NCI-H1694 treated with DMSO at 0.1 percent for 48 hours (cell line): Measurements from ENCODE around the gene COL16A1.

Experiments used
- DNase-seq: peaks from one replicate; lab custom pipeline; 2025; lab: John Stamatoyannopoulos, UW

COL16A1 gene

DNA sequence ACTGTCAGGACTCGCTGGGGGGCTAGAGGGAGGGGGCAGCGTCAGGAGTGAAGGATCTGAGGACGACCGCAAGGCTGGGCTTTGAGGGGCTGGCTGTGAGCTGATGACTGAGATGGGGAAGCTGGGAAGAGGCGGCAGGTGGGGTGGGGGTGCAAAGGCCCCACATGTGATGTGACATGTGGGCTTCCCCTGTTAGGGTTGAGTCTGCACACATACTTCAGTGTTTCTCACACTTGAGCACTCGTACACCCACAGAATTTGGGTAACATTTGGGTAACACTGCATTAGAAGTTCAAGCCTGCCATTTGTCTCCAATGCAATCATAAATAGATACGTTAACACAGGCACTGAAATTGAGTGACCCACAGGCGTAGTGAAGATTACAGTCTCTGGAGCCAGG lies 16.2 kb downstream of the COL16A1 start:
- DNase-seq = no peak

DNA sequence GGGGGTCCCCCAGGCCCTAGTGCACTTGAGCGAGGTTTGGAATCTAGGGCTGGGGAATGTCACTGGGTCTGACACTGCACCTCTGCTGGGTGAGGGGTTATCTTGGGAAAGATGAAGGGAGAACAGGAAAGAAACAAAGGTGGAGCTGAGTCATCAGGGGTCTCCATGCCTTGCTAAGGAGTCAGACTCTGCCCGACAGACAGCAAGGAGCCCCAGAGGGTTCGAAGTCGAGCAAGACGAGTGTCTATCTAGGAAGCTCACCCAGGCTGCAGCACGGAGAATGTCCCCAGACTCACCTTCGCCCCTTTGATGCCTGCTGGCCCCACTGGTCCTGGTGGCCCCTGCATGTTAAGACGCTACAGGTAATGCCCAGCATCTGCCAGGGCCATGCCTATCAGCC lies 18.0 kb downstream of the COL16A1 start:
- DNase-seq = no peak

DNA sequence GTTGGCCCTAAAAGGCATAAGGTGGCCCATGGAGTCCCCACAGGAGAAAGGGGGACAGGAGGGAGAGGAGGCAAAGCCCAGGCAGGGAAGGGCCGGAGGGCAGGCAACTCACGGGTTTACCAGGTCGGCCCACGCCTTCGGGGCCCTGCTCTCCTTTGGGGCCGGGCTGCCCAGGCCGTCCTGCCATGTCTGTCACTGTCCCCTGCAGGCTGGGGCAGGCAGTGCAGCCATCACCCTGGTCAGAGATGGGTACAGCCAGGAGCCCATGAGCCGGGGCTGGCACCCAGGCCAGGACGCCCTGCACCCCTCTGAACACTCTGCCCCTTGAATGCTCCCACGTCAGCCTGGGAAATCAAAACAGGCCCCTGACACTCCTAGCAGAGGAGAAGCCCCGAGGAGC lies 19.8 kb downstream of the COL16A1 start:
- DNase-seq = no peak

DNA sequence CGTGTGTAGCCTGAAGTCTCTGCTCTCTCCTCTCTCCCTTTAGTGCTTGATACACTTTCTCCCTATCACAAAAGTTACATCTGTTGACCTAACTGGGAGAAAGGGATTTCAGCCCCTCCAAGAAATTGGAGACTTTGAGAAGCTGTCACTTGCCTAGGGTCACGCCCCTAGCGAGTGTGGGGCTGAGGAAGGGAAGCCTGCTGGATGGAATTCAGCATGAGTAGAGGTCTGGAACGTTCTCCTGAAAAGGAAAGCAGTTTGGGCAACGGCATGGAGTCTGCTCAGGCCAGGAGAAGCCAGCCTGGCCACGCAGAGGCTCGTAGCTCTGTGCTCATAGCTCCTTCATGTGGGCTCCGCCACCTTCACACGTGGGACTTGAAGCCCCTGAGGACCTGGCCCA lies 22.4 kb downstream of the COL16A1 start:
- DNase-seq = no peak

DNA sequence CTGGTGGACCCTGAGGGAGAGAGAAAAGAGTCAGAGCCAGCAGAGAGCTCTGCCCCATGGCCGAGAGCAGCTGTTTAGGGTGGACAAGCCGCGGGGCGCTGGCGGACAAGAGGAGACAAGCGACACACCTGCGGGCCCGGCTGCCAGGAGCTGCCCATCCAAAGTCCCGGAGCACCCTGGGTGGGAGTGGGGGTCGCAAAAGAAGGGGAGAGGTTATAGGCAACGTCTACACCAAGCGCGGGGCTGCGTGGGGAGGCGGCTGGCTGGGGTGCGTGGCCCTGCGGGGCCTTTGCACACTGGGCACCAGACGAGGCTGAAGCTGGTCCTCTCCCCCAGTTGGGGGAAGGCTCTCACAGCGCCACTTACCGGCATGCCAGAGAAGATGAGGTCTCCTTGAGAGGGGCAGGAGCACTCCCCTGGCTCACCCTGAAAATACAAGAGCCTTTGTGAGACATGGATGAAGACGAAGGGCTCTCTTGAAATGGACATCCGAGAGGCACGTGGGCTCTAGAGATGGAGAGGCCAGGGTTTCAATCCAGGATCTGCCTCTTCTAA lies 24.1 kb downstream of the COL16A1 start:
- no peak for DNase-seq

DNA sequence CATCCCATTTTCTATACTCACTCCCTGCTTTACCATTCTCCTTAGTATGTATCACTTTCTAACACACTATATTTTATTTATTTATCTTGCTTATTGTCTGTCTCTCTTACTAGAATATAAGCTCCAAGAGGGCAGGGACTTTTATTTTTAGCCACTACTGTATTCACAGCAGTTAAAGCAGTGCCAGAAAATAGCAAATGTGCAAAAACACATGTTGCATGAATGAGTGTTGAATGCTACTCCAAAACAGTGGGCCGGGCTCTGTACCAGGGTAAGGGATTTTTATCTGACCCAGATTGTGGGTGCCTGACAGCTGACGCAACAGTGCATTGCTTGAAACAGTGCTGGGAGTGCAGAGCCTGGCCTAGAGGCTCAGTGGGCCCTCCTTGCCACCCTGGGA lies 24.7 kb downstream of the COL16A1 start:
- DNase-seq = no peak

DNA sequence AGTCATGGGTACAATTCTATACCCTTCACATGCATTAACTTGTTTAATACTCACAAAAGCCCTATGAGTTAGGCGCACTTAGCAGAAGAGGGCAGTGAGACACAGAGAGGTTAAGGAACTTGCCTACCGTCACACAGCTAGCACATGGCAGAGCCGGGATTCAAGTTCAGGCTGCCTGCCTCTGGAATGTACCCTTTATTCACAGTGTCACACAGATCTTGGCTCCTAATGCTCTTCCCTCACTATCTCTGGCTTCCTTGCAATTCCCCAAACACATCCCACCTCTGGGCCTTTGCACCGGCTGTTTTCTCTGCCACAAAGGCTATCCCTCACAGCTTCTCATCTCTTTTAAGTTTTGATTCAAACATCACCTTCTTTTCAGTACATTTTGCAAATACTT lies 25.1 kb downstream of the COL16A1 start:
- DNase-seq = no peak

DNA sequence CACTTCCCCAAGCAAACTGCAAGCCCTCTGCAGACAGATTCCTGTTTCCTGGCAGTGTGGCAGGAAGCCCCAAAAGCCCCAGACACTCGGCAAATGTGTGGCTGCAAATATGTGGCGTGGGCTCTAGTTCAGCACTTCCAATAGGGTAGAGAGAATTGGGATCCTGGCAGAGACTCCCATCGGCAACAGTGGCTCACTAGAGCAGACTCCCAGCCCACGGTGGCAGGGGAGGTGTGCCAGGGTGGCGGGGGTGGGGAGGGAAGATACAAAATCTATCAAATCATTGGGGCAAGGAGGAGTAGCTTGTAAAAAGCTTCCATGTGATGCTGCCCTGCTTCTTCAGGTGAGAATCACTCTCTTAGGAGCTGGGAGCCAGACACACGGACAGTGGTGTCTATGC lies 25.9 kb downstream of the COL16A1 start:
- no peak for DNase-seq

DNA sequence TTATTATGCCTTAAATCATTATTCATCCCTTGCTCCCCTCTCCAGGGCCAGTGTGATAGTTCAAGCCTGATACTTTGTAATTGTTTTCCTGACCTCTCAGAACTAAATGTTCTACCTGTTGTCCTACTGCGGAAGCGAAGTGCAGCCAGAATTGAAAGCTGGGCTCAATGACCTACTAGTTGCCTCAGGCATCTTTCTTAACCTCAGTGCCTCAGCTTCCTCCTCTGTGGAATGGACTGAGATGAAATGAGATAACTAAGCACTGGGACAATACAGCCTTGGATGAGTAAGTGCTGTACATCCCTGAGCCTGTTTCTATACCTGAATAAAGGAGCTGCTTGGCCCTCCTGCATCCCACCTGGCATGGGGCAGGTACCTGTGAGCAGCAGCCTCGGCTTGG lies 26.4 kb downstream of the COL16A1 start:
- no peak for DNase-seq

DNA sequence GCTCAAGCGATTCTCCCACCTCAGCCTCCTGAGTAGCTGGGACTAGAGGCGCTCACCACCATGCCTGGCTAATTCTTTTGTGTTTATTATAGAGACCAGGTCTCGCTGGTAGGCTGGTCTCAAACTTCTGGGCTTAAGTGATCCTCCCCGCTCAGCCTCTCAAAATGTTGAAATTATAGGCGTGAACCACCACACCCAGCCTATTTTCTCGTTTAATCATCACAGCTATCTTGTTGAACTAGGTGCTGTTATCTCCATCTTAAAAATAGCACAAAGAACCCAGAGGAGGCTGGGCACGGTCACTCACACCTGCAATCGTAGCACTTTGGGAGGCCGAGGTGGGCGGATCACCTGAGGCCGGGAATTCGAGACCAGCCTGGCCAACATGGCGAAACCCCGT lies 28.1 kb downstream of the COL16A1 start:
- no peak for DNase-seq

DNA sequence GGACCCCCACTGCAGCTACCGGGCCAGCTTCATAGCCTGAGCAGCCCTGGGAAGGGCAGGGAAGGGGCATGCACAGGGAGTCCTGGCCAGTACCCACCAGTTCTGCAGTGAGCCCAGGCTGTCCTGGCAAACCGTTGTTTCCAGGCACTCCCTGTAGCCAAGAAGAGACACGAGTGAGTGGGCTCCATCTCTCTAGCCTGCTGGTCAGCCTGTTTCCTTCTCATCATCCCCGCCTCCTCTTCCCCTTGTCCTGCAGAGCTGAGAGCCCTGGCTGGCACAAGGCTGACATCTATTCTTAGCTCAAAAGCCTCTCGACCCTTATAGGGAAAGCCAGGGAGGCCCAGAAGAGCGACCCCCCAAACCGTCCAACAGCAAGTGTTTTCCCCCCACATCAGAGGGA lies 28.7 kb downstream of the COL16A1 start:
- DNase-seq = no peak

DNA sequence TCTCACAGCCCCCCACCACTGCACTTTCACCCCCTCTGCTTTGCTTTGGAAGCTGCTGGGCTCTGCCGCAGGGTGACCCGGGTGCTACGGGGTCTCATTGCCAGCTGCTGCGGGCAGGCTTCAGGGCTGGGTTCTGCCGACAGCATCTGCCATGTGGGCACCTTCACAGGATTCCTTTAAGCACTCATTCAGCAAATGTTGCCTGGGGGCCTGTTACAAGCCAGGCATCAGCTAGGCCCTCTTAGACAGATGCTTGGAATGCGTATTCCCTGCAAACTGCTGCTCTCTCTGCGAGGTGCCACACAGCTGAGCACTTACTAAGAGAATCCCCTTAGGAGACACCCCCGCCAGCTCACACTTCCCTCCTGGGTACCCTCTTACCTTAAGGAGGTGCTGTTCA lies 29.2 kb downstream of the COL16A1 start:
- peak; percentile 79 for DNase-seq

DNA sequence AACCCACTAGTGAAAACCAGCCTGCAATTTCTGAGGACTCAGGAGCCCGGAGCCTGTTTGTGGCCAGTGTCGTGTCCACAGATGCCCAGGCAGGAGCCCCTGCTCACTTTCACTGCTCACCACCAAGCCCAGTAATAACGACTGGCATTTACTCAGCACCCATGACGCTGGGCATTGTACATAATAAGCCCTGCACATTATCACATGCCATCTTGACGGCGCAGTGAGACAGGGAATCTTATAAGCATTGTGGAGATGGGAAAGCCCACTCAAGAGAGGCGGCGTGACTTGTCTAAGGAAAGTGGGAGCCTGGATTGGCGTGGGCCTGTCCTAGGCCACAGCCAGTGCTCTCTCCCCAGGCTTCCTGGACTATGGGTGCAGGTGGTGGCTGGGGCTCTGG lies 30.4 kb downstream of the COL16A1 start:
- no peak for DNase-seq

DNA sequence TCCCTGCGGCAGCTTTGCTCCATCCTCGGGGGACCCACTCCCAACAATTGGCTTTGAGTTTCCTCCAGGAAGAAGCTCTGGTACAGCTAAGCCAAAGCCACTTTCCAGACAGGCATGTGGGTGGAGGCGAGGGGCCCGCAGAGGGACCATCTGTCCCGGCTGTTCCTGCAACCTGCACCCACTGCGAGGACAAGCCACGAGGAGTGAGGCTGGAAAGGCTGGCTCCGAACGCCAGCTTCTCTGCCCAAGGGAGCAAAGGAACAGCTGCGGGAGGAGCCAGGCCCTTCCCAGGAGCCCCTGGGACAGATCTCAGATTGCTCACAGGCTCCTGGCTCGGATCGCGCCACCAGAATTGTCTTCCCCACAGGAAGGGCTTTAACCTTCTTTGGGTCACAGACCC lies 30.8 kb downstream of the COL16A1 start:
- peak; percentile 92 for DNase-seq

DNA sequence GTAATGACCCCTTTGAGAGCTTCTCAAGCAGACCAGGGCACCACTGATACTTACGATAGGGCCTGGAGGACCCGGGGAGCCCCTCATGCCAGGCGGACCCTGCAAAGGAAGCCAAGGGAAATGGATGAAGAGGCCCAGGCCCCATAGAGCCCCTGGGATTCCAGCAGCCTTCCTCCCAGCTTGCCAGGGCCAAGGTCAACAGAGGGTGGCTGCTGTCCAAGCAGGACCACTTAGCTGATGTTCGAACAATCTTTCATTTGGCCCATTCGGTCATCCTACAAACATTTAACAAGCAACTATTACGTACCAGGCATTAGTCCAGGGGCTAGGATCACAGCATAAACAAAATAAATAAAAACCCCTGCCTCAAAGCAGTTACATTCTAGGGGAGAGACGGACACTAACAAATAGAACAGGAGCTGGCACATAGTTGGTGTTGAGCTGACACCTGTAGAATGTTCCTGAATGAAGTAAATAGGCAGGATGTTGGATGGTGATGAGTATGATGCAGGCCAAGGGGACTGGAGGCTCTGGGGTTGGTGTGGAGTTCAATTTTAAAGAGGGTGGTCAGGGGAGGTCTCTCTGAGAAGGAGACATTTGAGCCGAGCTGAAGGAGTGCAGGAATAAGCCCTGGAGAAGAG lies 32.1 kb downstream of the COL16A1 start:
- DNase-seq = no peak

DNA sequence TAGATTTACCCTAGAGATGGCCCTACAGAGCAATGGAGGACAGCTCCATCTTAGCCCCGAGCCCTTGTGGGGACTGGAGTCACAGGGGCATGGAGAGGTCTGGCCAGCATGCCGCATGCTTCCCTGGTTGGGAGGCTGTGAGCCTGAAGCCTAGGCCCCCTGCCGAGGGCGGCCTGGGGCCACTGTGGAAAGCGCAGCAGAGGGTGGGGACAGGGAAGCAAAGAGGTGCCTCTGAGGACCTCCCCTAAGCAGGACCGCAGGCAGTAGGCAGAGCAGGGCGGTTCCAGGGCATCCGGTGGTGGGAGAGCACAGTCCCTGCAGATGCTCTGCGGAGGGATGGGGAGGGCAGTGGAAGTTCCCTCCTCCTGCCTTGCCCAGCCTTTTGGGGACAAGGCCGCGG lies 32.7 kb downstream of the COL16A1 start:
- no peak for DNase-seq

DNA sequence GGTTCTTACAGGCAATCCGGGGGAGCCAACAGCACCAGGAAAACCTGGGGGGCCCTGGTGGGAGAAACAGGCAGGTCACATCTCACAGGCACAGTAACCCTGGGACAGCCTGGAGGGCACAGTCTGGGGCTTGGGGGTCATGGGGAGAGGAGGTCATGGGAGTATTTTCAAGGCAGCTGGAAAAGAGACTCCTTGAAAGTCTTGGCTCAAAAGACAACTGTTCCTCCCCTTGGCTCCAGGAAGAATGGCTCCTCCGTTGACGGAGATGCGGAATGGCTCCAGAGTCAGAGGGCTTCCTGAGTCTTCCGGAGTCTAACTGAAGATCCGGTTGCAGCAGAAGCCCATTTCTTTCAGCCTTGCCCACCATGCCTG lies 33.2 kb downstream of the COL16A1 start:
- DNase-seq = no peak

DNA sequence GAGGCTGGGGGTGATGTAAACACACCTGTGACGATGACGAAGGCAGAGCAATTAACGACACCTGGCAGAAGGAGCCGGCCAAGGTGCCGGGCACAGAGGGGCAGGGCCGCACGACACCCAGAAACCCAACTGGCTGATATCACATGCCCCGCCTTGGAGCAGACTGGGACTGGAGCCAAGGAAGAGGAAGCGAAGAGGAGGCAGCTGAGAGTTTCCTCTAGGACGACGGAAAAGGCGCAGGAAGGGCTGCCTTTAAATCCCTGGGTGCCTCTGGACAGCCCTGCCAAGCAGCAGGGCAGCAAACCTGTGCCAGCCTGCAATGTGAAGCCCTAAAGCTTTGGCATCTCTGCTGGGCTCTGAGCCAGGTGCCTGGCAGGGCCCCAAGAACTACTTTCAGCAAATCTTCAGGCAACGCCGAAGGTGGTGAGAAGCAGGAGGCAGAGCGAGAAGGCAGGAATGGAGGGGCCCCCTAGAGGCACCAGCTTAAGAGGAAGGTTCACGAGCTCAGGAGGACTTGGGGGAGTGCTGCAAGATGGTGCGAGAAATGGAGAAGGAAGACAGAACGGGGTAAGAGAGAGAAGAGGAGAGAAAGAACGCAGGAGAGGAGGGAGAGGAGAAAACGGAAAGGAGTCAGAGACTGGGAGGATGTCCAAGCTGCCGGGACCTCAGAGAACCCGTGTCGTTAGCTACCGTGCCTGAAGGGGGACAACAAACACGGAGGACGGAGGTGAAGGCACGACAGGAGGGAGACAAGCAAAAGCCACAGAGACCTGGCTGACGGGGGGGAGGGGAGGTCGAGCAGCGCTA lies 33.8 kb downstream of the COL16A1 start:
- DNase-seq = peak; percentile 46

DNA sequence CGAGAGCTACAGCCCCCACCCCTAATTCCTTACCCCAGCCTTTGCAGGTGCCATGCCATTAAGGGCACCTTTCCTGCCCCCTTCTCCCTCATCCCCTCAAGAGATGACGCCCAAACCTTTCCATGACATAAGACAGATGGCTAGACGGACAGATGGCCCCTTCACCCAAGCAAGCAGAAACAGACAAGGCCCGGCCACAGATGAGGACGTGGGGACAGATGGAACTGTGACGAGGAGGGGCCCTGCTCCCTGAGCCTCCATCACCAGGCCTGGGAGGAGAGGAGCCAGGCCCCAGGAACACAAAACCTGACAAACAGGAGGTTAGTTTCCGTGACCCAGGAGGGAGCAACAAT lies 34.4 kb downstream of the COL16A1 start:
- DNase-seq = peak; percentile 47

DNA sequence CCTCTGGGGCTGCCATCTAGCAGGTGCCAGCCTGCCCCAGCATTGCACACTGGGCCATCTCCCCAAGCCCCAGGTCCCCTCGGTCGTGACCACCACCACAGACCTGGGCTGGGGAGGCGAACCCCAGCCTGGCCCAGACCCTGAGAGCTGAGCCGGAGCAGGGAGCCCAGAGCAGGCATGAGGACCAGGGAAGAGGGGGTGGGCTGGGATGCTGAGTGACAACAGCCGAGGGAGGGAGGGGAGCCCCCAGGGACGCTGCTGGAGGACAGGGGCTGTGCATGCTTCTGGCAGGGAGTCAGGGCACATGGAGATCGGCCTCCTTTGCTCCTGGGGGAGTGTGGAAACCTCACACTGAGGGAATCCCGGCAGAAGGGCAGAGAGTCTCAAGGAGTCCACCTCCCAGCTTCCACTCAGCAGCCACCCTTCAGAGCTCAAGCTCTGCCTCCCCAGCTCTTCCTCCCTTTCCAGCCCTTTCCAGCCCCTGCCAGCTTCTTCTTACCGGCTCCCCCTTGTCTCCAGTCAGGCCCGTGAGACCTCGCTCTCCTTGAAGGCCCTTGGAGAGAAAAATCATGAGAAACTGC lies 35.4 kb downstream of the COL16A1 start:
- no peak for DNase-seq

DNA sequence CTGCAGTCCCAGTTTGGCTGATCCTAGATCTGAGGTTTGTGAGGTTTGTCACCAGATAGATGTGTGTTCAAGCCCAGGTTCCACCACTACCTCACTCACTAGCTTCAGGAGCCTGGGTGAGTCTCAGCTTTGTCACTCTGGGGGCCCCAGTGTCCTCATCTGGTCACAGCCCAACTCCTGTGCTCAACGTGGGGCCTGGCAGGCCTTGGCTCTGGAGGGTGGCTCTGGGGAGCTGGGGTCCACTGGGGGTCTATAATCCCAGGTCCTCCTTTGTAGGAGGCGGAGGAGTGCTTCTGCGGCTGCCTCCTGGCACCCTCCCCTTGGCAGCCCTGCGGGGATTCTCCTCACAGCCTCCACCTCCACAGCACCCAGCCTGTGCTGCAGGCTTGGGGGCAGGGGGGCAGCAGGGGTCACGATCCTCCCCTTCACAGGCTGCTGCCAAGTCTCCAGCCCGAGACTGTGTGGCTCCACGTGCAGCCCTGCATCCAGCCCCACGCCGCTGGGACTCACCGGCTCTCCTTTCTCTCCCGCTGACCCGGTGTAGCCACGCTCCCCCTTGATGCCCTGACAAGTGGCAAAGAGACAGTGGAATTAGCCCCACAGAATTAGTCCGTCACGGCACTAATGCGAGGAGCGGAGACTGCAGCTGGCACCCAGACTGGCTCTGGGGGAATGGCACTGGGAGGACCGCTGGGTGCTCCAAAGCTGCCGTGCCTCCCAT lies 36.6 kb downstream of the COL16A1 start:
- no peak for DNase-seq

DNA sequence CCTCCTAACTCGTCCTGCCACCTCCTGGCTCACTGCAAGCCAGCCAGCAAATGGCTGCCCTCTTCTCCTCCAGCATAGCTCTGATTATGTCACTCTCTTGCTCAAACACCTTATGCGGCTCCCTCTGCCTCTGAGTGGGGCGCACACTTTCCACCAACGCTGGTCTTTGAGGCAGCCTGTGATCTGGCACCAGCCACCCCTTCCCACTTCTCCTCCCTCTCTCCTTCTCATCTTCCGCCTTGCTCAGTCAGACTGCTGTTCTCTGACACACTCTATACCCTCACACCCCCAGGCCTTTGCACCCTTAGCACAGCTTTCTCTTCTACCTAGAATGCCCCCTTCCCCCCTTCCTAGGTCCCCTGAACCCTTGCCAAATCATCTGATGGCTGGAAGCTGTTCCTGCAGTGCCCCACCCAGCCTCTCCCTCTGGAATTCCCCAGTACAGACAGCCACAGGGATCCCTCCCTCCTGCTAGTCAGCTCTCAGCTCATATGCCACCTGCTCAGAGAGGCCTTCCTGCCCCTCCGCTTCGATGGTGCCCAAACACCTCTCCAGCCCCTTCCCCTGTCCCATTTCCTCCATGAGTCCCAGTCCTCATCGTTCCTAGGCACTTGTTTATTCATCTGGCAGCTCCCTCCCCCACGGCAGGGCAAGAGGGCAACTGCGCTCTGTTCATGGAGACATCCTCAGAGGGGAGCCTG lies 37.4 kb downstream of the COL16A1 start:
- DNase-seq = peak; percentile 59
